Epithelial cell of esophagus (primary cell): ENCODE measurements around the gene MTARC2.

Experiments used
- DNase-seq: peaks from one replicate; pipeline ENCODE4 v3.0.0; 2010; ENCODE audit warnings: low read depth
- H3K4me3 ChIP-seq: 2 replicates; pipeline ENCODE4 v1.5.1; 2011; ENCODE audit warnings: mild to moderate bottlenecking, low read length, control low read depth
- TF ChIP-seq, protein P1 (sequence below): IDR thresholded peaks from 2 replicates; pipeline ENCODE4 v1.5.1; 2011; ENCODE audit warnings: low read depth, mild to moderate bottlenecking, low read length, control low read depth, inconsistent platforms; ENCODE audit not compliant: insufficient read depth; ENCODE audit errors: missing control alignments

Gene MTARC2

DNA sequence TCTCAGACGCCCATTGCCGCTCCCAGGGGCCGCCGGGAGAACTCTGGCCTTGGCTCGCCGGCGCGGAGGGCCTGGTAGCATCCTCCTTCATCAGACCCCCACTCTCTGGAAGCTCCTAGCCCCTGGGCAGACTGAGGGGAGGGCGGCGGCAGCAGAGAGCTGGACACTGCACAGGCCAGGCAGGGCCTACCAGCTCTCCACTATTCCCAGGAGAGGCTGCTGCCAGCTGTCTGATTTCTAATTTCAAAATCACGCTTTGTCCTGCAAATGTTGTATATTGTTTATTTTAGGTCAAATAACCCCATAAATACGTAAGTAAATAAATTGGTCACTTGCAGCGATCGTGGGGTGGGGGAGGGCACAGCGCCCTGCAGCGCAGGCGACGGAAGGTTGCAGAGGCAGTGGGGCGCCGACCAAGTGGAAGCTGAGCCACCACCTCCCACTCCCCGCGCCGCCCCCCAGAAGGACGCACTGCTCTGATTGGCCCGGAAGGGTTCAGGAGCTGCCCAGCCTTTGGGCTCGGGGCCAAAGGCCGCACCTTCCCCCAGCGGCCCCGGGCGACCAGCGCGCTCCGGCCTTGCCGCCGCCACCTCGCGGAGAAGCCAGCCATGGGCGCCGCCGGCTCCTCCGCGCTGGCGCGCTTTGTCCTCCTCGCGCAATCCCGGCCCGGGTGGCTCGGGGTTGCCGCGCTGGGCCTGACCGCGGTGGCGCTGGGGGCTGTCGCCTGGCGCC, 38.4 kb downstream of the MTARC2 start, which contains the start of gene MTARC1:
Gene MTARC1, plus strand, starts transcription at position 577 of the 732 bp plus-strand sequence. Its CDS starts 32 bp downstream, at position 609.
- peak within 1 kb of the TSS; percentile 58 for H3K4me3 ChIP-seq
- DNase-seq: peak; percentile 51
- TF ChIP-seq, protein P1, sequence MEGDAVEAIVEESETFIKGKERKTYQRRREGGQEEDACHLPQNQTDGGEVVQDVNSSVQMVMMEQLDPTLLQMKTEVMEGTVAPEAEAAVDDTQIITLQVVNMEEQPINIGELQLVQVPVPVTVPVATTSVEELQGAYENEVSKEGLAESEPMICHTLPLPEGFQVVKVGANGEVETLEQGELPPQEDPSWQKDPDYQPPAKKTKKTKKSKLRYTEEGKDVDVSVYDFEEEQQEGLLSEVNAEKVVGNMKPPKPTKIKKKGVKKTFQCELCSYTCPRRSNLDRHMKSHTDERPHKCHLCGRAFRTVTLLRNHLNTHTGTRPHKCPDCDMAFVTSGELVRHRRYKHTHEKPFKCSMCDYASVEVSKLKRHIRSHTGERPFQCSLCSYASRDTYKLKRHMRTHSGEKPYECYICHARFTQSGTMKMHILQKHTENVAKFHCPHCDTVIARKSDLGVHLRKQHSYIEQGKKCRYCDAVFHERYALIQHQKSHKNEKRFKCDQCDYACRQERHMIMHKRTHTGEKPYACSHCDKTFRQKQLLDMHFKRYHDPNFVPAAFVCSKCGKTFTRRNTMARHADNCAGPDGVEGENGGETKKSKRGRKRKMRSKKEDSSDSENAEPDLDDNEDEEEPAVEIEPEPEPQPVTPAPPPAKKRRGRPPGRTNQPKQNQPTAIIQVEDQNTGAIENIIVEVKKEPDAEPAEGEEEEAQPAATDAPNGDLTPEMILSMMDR: no peak

DNA sequence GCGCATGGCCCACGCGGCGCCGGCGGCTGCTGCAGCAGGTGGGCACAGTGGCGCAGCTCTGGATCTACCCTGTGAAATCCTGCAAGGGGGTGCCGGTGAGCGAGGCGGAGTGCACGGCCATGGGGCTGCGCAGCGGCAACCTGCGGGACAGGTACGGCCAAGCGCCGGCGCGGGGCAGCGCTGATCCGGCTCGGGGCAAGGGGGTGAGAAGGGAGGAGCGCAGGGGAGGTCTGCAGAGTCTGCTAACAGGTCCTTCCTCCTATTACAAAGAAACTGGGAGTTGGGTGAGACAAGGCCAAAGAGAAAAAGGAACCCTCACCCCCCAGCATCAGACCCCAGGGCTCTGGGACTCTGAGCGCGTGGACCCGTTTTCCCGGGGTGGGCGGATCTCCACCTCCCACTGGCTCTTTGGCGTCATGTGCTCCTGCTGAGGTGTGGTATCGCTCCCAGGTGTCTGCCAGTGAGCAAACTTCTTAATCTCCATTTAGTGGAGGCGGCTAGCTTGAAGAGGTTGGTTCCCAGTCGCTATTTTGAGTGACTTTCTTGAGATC, 39.0 kb downstream of the MTARC2 start:
- peak; percentile 72 for DNase-seq
- TF ChIP-seq, protein P1: no peak
- peak overlapping the region; percentile 58 for H3K4me3 ChIP-seq

DNA sequence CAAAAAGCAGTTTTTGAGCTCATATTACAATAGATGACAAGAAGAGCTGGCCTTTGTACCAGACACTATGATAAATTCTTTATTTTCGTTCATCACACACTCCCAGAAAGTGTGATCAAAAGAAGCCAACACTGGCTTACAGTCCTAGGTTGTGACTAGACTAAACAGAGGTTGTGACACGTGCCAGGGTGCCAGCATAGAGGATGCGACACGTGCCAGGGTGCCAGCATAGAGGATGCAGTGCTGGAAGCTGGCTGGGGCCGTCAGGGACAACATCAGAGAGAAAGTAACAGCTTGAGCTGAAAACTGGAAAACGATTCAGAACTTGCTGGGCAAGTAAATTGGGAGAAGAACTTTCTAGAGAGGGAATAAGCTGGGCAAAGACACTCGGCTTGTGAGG, 40.8 kb downstream of the MTARC2 start:
- TF ChIP-seq, protein P1: no peak
- no peak for DNase-seq
- H3K4me3 ChIP-seq: no peak overlapping the region

DNA sequence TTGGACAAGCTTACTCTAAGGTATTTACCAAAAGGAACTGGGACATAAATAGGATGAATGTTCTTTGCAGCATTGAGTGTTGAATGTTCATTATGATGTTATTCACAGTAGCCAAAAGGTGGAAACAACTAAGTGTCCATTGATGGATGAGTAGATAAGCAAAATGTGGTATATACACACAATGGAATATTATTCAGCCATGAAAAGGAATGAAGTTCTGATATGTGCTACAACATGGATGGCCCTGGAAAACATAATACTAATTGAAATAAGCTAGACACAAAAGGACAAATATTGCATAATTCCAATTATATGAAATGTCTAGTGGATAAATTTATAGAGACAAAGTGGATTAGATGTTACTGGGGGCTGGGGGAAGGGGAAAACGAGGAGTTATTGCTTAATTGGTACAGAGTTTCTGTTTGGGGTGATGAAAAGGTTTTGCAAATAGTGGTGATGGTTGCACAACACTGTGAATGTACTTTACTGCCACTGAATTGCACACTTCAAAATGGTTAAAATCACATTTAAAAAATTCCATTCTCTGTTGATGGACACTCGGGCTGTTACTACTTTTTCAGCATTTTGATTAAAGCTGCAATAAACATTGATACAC, 41.5 kb downstream of the MTARC2 start:
- TF ChIP-seq, protein P1: no peak
- no peak overlapping the region for H3K4me3 ChIP-seq
- DNase-seq: no peak

DNA sequence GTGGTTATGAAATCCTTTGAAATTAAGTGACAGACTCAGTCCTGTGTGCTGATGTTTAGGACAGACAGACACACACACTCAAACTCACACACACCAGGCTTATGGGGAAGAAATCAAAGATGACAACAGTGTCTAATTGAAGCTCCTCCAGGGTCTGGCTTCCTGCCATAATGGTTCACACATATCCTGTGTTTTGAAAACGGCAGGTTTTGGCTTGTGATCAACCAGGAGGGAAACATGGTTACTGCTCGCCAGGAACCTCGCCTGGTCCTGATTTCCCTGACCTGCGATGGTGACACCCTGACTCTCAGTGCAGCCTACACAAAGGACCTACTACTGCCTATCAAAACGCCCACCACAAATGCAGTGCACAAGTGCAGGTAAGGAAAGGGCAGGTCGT, 43.2 kb downstream of the MTARC2 start:
- TF ChIP-seq, protein P1: no peak
- H3K4me3 ChIP-seq: no peak overlapping the region
- peak; percentile 81 for DNase-seq

DNA sequence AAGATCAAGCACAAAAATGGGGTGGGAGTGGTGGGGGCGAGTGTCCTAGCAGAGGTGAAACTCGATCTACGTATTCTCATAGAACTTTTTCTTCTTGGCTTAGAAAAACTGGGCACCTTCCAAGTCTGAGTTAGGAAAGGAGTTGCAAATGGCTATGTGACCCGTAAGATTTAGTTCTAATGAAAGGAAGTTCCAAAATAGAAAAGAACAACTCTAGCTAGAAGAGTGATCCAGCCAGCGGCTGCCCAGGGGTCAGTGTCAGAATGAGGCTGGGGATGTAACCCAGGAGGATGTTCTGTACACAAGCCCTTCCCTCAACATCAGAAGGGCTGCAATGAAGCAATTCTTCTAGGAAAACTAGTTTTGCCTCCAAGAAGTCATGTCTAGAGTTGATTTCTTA, 43.8 kb downstream of the MTARC2 start:
- TF ChIP-seq, protein P1: no peak
- no peak overlapping the region for H3K4me3 ChIP-seq
- no peak for DNase-seq

DNA sequence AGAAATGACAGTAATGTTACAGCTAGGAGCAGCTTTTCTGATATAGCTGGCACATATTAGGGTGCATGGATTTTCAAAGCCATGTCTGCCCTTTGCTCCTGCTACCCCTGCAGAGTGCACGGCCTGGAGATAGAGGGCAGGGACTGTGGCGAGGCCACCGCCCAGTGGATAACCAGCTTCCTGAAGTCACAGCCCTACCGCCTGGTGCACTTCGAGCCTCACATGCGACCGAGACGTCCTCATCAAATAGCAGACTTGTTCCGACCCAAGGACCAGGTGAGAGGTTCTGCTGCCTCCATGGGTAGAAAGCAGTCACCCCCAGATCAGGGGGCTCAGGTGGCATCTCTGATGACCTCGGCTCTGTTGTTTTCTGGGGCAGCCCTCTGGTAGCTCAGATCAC, 48.4 kb downstream of the MTARC2 start:
- no peak overlapping the region for H3K4me3 ChIP-seq
- TF ChIP-seq, protein P1: no peak
- no peak for DNase-seq
